ENCODE results near the gene SEMA5A. TPM values are rescaled to one million over a fixed set of nuclear protein-coding genes. Genes with fewer than 3 reads are reported as not detected.

SEMA5A gene
- total and polyA plus RNA-seq, 8 donors, result 18.2 to 29.5 (median 20.8) TPM

GRCh38 chr5:9428272-9428671 is 117.6 kb downstream of the SEMA5A start:
- Histone ChIP-seq H3K4me1 (no peaks in the 10 kb centered on the region), H3K27me3 (no peaks in the 10 kb centered on the region), H3K4me3 (no peak overlapping the region), H3K27ac (no peak overlapping the region), H3K36me3 (no peaks in the 10 kb centered on the region), H3K9me3 (no peaks in the 10 kb centered on the region)
- TF ChIP-seq CTCF (IDR thresholded peaks at IDR 0.05), result no peak
- intact Hi-C loops (cut with DNase I), result no loop called here
- ATAC-seq, result no peak
- DNase-seq, result no peak

GRCh38 chr5:9425710-9426109 is 120.2 kb downstream of the SEMA5A start:
- no peak for TF ChIP-seq CTCF (IDR thresholded peaks at IDR 0.05)
- intact Hi-C loops (cut with DNase I), result no loop called here
- H3K27me3 ChIP-seq, result no peaks in the 10 kb centered on the region
- no peak overlapping the region for H3K4me3 ChIP-seq
- H3K4me1 ChIP-seq, result no peaks in the 10 kb centered on the region
- no peak for ATAC-seq
- H3K36me3 ChIP-seq, result no peaks in the 10 kb centered on the region
- no peak for DNase-seq
- no peak overlapping the region for H3K27ac ChIP-seq
- no peaks in the 10 kb centered on the region for H3K9me3 ChIP-seq

- H3K4me3 ChIP-seq, result no peak overlapping the region
- intact Hi-C loops (cut with DNase I), result no loop called here
- no peak for TF ChIP-seq CTCF (IDR thresholded peaks at IDR 0.05)
- DNase-seq, result no peak
- ATAC-seq, result no peak
- H3K27ac ChIP-seq, result no peak overlapping the region
- H3K27me3 ChIP-seq, result no peaks in the 10 kb centered on the region
- H3K9me3 ChIP-seq, result no peaks in the 10 kb centered on the region
- H3K4me1 ChIP-seq, result no peaks in the 10 kb centered on the region
- no peaks in the 10 kb centered on the region for H3K36me3 ChIP-seq
These were observed 122.3 kb downstream of the SEMA5A start for GRCh38 chr5:9423571-9423970.

GRCh38 chr5:9421884-9422283 is 124.0 kb downstream of the SEMA5A start:
- H3K27me3 ChIP-seq, result no peaks in the 10 kb centered on the region
- H3K4me1 ChIP-seq, result no peaks in the 10 kb centered on the region
- H3K27ac ChIP-seq, result no peak overlapping the region
- intact Hi-C loops (cut with DNase I), result no loop called here
- TF ChIP-seq CTCF (IDR thresholded peaks at IDR 0.05), result no peak
- H3K9me3 ChIP-seq, result no peaks in the 10 kb centered on the region
- DNase-seq (no peak), ATAC-seq (no peak)
- H3K4me3 ChIP-seq, result no peak overlapping the region
- no peaks in the 10 kb centered on the region for H3K36me3 ChIP-seq

- Histone ChIP-seq H3K27ac (no peak overlapping the region), H3K36me3 (no peaks in the 10 kb centered on the region), H3K4me3 (no peak overlapping the region), H3K9me3 (no peaks in the 10 kb centered on the region), H3K27me3 (no peaks in the 10 kb centered on the region), H3K4me1 (no peaks in the 10 kb centered on the region)
- ATAC-seq (no peak), DNase-seq (no peak)
- intact Hi-C loops (cut with DNase I), result no loop called here
- TF ChIP-seq CTCF (IDR thresholded peaks at IDR 0.05), result no peak
These were observed 126.1 kb downstream of the SEMA5A start for GRCh38 chr5:9419794-9420193.
